Measurements from ENCODE around the gene IMMP2L. TPM values are rescaled to one million over a fixed set of nuclear protein-coding genes. Genes with fewer than 3 reads are reported as not detected.
"Not testable (repeated sequence)": the region's sequence is repeated elsewhere in the genome, so short reads cannot be mapped to it uniquely, and the experiment has no call there.

Gene IMMP2L
- polyA plus RNA-seq, 2 of the 4 experiments (the other 2 are of a cell fraction) = 16.1 to 23.8 TPM

DNA sequence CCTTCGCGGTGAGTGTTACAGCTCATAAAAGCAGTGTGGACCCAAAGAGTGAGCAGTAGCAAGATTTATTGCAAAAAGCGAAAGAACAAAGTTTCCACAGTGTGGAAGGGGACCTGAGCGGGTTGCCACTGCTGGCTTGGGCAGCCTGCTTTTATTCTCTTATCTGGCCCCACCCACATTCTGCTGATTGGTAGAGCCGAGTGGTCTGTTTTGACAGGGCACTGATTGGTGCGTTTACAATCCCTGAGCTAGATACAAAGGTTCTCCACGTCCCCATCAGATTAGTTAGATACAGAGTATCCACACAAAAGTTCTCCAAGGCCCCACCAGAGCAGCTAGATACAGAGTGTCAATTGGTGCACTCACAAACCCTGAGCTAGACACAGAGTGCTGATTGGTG is 18.9 kb upstream of the IMMP2L start:
- 81% methylated on average over 7 of the region's 7 CpGs for WGBS (ENCODE audit: missing lambda C conversion rate)
- H3K4me1 ChIP-seq; ATAC-seq; DNase-seq (ENCODE audit: low read depth in 1 of 2, low spot score in 1 of 2); POLR2A ChIA-PET; FAIRE-seq; H3K4me3 ChIP-seq; H3K27ac ChIP-seq; H3K4me2 ChIP-seq; H3K9me3 ChIP-seq: not testable (repeated sequence)
- CTCF ChIA-PET = interaction anchor here (0.6 kb wide), 1 partner anchor 699 kb away, joined by 3 read pairs; no protein-coding TSS in a partner anchor

DNA sequence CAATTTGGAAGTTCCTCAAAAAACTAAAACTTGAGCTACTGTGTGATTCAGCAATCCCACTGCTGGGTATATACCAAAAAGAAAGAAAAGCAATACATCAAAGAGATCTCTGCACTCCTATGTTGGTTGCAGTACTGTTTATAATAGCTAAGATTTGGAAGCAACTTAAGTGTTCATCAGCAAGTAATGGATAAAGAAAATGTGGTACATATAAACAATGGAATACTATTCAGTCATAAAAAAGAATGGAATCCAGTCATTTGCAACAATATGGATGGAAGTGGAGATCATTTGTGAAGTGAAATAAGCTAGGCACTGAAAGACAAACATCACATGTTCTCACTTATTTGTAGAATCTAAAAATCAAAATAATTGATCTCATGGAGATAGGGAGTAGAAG is 16.5 kb upstream of the IMMP2L start:
- CTCF ChIA-PET = interaction anchor here (1.4 kb wide), 1 partner anchor 46 kb away, joined by 3 read pairs; no protein-coding TSS in a partner anchor
- FAIRE-seq = no peak
- TF ChIP-seq, protein P1, sequence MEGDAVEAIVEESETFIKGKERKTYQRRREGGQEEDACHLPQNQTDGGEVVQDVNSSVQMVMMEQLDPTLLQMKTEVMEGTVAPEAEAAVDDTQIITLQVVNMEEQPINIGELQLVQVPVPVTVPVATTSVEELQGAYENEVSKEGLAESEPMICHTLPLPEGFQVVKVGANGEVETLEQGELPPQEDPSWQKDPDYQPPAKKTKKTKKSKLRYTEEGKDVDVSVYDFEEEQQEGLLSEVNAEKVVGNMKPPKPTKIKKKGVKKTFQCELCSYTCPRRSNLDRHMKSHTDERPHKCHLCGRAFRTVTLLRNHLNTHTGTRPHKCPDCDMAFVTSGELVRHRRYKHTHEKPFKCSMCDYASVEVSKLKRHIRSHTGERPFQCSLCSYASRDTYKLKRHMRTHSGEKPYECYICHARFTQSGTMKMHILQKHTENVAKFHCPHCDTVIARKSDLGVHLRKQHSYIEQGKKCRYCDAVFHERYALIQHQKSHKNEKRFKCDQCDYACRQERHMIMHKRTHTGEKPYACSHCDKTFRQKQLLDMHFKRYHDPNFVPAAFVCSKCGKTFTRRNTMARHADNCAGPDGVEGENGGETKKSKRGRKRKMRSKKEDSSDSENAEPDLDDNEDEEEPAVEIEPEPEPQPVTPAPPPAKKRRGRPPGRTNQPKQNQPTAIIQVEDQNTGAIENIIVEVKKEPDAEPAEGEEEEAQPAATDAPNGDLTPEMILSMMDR (IDR thresholded peaks at IDR 0.05) = no peak
- no peak for TF ChIP-seq HOXB5 (CRISPR knock-in tag; IDR thresholded peaks at IDR 0.05)
- TF ChIP-seq, protein P2, sequence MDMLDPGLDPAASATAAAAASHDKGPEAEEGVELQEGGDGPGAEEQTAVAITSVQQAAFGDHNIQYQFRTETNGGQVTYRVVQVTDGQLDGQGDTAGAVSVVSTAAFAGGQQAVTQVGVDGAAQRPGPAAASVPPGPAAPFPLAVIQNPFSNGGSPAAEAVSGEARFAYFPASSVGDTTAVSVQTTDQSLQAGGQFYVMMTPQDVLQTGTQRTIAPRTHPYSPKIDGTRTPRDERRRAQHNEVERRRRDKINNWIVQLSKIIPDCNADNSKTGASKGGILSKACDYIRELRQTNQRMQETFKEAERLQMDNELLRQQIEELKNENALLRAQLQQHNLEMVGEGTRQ (IDR thresholded peaks at IDR 0.05) = no peak
- POLR2A ChIA-PET = no interaction called here
- no peaks in the 10 kb centered on the region for H3K4me1 ChIP-seq
- peaks cover 9% of the 10 kb centered on the region; the same call in 1 of the 3 replicates for H3K9me3 ChIP-seq
- H3K4me2 ChIP-seq = no peak overlapping the region
- no peak overlapping the region for H3K27ac ChIP-seq
- no peak overlapping the region for H3K4me3 ChIP-seq
- ATAC-seq = no peak
- DNase-seq (ENCODE audit: low read depth in 1 of 2, low spot score in 1 of 2) = no peak

DNA sequence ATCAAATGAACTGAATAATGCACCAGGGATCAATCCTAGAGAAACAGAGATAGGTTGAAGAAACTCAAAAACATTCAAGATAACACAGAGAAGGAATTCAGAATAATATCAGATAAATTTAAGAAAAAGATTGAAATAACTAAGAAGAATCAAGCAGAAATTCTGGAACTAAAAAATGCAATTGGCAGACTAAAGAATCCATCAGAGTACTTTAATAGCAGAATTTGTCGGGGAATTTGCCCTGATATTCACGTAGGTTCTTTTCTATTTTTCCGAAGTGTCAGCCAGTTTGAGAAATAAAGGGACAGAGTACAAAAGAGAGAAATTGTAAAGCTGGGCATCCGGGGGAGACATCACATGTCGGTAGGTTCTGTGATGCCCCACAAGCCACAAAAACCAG is 9.4 kb upstream of the IMMP2L start:
- no peaks in the 10 kb centered on the region for H3K4me1 ChIP-seq
- ChIA-PET CTCF (no interaction called here), POLR2A (no interaction called here)
- no peak for DNase-seq (ENCODE audit: low read depth in 1 of 2, low spot score in 1 of 2)
- H3K9me3 ChIP-seq = peaks cover 20% of the 10 kb centered on the region
- TF ChIP-seq ZSCAN20 (CRISPR knock-in tag; IDR thresholded peaks at IDR 0.05) (no peak), POLR2A (IDR thresholded peaks at IDR 0.05; ENCODE audit: low read length) (no peak), POLR2AphosphoS2 (conservative IDR thresholded peaks at IDR 0.05; ENCODE audit: low read length) (no peak), EHMT2 (IDR thresholded peaks at IDR 0.05; ENCODE audit: low read depth) (no peak), ZNF302 (CRISPR knock-in tag; IDR thresholded peaks at IDR 0.05) (no peak), RCOR1 (IDR thresholded peaks at IDR 0.05; ENCODE audit: low read depth, low read length) (no peak)
- TF ChIP-seq, protein P1 (IDR thresholded peaks at IDR 0.05) = no peak
- TF ChIP-seq, protein P3, sequence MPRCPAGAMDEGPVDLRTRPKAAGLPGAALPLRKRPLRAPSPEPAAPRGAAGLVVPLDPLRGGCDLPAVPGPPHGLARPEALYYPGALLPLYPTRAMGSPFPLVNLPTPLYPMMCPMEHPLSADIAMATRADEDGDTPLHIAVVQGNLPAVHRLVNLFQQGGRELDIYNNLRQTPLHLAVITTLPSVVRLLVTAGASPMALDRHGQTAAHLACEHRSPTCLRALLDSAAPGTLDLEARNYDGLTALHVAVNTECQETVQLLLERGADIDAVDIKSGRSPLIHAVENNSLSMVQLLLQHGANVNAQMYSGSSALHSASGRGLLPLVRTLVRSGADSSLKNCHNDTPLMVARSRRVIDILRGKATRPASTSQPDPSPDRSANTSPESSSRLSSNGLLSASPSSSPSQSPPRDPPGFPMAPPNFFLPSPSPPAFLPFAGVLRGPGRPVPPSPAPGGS (IDR thresholded peaks at IDR 0.05) = no peak
- WGBS (ENCODE audit: missing lambda C conversion rate) = 58% methylated on average over 5 of the region's 5 CpGs
- FAIRE-seq = no peak
- no peak for ATAC-seq
- no peak overlapping the region for H3K4me3 ChIP-seq
- no peak overlapping the region for H3K27ac ChIP-seq
- H3K4me2 ChIP-seq = no peak overlapping the region

DNA sequence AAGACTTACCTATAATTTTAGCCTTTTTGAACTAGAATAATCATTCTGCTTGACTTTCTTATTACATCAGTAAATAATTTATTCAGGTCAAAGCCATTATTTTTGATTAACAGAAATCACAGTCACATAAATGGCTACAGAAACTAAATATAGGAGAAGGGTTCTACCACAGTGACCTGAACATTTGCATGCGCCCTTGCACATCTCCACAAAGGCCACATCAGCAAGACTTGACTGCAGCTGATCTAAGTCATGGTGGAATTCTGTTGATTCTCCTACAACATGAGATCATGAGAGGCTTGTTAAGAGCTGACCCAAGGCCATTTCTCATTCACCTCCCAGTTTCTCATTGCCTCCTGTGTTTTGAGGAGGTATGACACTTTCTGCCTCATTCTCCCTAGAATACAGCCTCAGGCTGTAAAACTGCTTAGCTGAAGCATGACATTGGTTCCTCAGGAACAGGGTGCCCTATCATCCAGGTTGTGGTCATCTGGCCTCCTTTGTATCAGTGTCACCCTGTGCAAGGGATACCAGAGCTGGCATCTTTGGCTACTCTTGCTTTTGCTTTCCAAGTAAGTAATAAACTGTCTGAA is 6.7 kb upstream of the IMMP2L start:
- no peak overlapping the region for H3K4me2 ChIP-seq
- ChIA-PET POLR2A (no interaction called here), CTCF (no interaction called here)
- no peaks in the 10 kb centered on the region for H3K4me1 ChIP-seq
- 94% methylated on average over 1 of the region's 1 CpG for WGBS (ENCODE audit: missing lambda C conversion rate)
- no peak overlapping the region for H3K27ac ChIP-seq
- FAIRE-seq = no peak
- H3K4me3 ChIP-seq = no peak overlapping the region
- peaks cover 17% of the 10 kb centered on the region for H3K9me3 ChIP-seq
- TF ChIP-seq RCOR1 (IDR thresholded peaks at IDR 0.05; ENCODE audit: low read depth, low read length) = no peak
- no peak for TF ChIP-seq KDM5A (IDR thresholded peaks at IDR 0.05)
- no peak for TF ChIP-seq RFX5 (IDR thresholded peaks at IDR 0.05)
- no peak for TF ChIP-seq CHD2 (IDR thresholded peaks at IDR 0.05; ENCODE audit: low read length, partially characterized antibody)
- TF ChIP-seq HOXA7 (CRISPR knock-in tag; IDR thresholded peaks at IDR 0.05) = no peak
- TF ChIP-seq, protein P4, sequence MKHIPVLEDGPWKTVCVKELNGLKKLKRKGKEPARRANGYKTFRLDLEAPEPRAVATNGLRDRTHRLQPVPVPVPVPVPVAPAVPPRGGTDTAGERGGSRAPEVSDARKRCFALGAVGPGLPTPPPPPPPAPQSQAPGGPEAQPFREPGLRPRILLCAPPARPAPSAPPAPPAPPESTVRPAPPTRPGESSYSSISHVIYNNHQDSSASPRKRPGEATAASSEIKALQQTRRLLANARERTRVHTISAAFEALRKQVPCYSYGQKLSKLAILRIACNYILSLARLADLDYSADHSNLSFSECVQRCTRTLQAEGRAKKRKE (CRISPR knock-in tag; IDR thresholded peaks at IDR 0.05; ENCODE audit: low read depth) = no peak
- TF ChIP-seq BHLHE40 (IDR thresholded peaks at IDR 0.05; ENCODE audit: low read depth, low read length) = no peak
- no peak for DNase-seq (ENCODE audit: low read depth in 1 of 2, low spot score in 1 of 2)
- ATAC-seq = no peak

Measured in A549 (cell line).